GM21360 (cell line): ENCODE data around the gene ABCC12.
"Not testable (repeated sequence)": the region's sequence is repeated elsewhere in the genome, so short reads cannot be mapped to it uniquely, and the experiment has no call there.

ENCODE experiments used
- ATAC-seq: cut with Tn5 transposase; IDR thresholded peaks from one replicate; pipeline ENCODE4 v1.9.1; 2021; ENCODE audit warnings: mild to moderate bottlenecking, moderate library complexity; ENCODE audit not compliant: unreplicated experiment

The ABCC12 gene

GRCh38 chr16:48166617-48167016 is 10.8 kb upstream of the ABCC12 start:
- not testable (repeated sequence) for ATAC-seq

- ATAC-seq, result no peak
Observed at GRCh38 chr16:48165961-48166578, 10.3 kb upstream of the ABCC12 start.

GRCh38 chr16:48164907-48165715 is 9.3 kb upstream of the ABCC12 start:
- ATAC-seq, result no peak

GRCh38 chr16:48162839-48163410 is 7.1 kb upstream of the ABCC12 start:
- ATAC-seq, result no peak

GRCh38 chr16:48161906-48162305 is 6.1 kb upstream of the ABCC12 start:
- no peak for ATAC-seq

GRCh38 chr16:48160575-48160974 is 4.8 kb upstream of the ABCC12 start:
- ATAC-seq, result no peak

- peak; percentile 61 for ATAC-seq
Observed at GRCh38 chr16:48158296-48158695, 2.5 kb upstream of the ABCC12 start.

- ATAC-seq, result peak; percentile 14
Observed at GRCh38 chr16:48157794-48158193, 2.0 kb upstream of the ABCC12 start.

- ATAC-seq, result no peak
Observed at GRCh38 chr16:48157302-48157701, 1.5 kb upstream of the ABCC12 start.

GRCh38 chr16:48156790-48157209 is 1.0 kb upstream of the ABCC12 start:
- ATAC-seq, result no peak

GRCh38 chr16:48153774-48154173 is 2.0 kb downstream of the ABCC12 start:
- ATAC-seq, result no peak

GRCh38 chr16:48152226-48152625 is 3.6 kb downstream of the ABCC12 start:
- no peak for ATAC-seq

- ATAC-seq, result no peak
Observed at GRCh38 chr16:48150707-48151106, 5.1 kb downstream of the ABCC12 start.

- ATAC-seq, result no peak
Observed at GRCh38 chr16:48146710-48147109, 9.1 kb downstream of the ABCC12 start.

GRCh38 chr16:48146131-48146530 is 9.7 kb downstream of the ABCC12 start:
- no peak for ATAC-seq

GRCh38 chr16:48143812-48144368 is 11.9 kb downstream of the ABCC12 start:
- ATAC-seq, result no peak

- ATAC-seq, result no peak
Observed at GRCh38 chr16:48140821-48141220, 15.0 kb downstream of the ABCC12 start.

- ATAC-seq, result no peak
Observed at GRCh38 chr16:48139517-48139916, 16.3 kb downstream of the ABCC12 start.

GRCh38 chr16:48138543-48138942 is 17.2 kb downstream of the ABCC12 start:
- ATAC-seq, result no peak

- no peak for ATAC-seq
Observed at GRCh38 chr16:48137822-48138221, 18.0 kb downstream of the ABCC12 start.

GRCh38 chr16:48136547-48137360 is 19.0 kb downstream of the ABCC12 start:
- ATAC-seq, result no peak
